Endothelial cell of umbilical vein (primary cell): ENCODE data around the gene CES4A. TPM values are rescaled to one million over a fixed set of nuclear protein-coding genes. Genes with fewer than 3 reads are reported as not detected.
A peak's percentile ranks its signal among the peaks of the same experiment; 100 is the strongest.

Source experiments
- BruUV-seq: library from RNA; stranded (reverse); fragments of 400-500 nt; replicated peaks from 2 replicates; lab custom pipeline; 2021; lab: Mats Ljungman, UMichigan
- CTCF ChIA-PET: fragments of 300-600, 350-600 bp; sonication (Branson Sonifier 250); formaldehyde crosslinking; loops from one replicate; lab custom pipeline; 2021; ENCODE audit warnings: antibody characterized with exemption, inconsistent platforms; lab: Charles Lee
- POLR2A ChIA-PET: fragments of 300-600, 350-600 bp; sonication (Branson Sonifier 250); formaldehyde crosslinking; loops from one replicate; lab custom pipeline; 2021; ENCODE audit warnings: antibody characterized with exemption, inconsistent platforms; lab: Charles Lee
- DNase-seq: peaks from one replicate; pipeline ENCODE4 v3.0.0-alpha.2; 2011; ENCODE audit warnings: low read depth, low spot score
- FAIRE-seq: peaks from 2 replicates; lab custom pipeline; 2011; peaks lifted over from hg19 to GRCh38; lab: Jason Lieb, UNC
- H2AFZ ChIP-seq: 2 replicates; pipeline ENCODE4 v1.6.0; 2012; ENCODE audit warnings: low read depth, low read length, control low read depth, inconsistent platforms
- H3K27ac ChIP-seq: 2 replicates; pipeline ENCODE4 v1.5.1; 2011; ENCODE audit warnings: low read depth, mild to moderate bottlenecking, control low read depth, low read length, moderate library complexity; ENCODE audit not compliant: insufficient read depth
- H3K27me3 ChIP-seq, 2 experiments: 2 replicates each; pipeline versions ENCODE4 v1.6.0 to v1.6.1; 2011; ENCODE audit warnings: low read length in 2 of 2, mixed read lengths in 1 of 2; ENCODE audit not compliant: control insufficient read depth in 2 of 2, insufficient read depth in 2 of 2
- H3K36me3 ChIP-seq, 2 experiments: 2 replicates in 1 of 2; 3 replicates in 1 of 2; pipeline ENCODE4 v1.5.1; 2011; ENCODE audit warnings: low read length in 2 of 2, mild to moderate bottlenecking in 1 of 2, moderate library complexity in 1 of 2; ENCODE audit not compliant: control insufficient read depth in 2 of 2, insufficient read depth in 2 of 2; ENCODE audit errors: extremely low read depth in 1 of 2
- H3K4me1 ChIP-seq: 3 replicates; pipeline ENCODE4 v1.5.1; 2011; ENCODE audit warnings: mild to moderate bottlenecking, low read length; ENCODE audit not compliant: control insufficient read depth, insufficient read depth; ENCODE audit errors: extremely low read depth
- H3K4me2 ChIP-seq: 2 replicates; pipeline ENCODE4 v1.6.1; 2011; ENCODE audit warnings: low read length, control low read depth, mixed read lengths; ENCODE audit not compliant: insufficient read depth
- H3K4me3 ChIP-seq, 3 experiments: fragments of 200-600 bp in 1 of 3; sonication (generic), shearing (Covaris generic) in 1 of 3; replicated peaks in 1 of 3; 2 replicates each; pipeline ENCODE4 v1.5.1; 2011 to 2016; ENCODE audit warnings: control low read depth in 3 of 3, low read length in 3 of 3, mild to moderate bottlenecking in 2 of 3, inconsistent platforms in 1 of 3, low read depth in 1 of 3, moderate library complexity in 1 of 3; ENCODE audit not compliant: insufficient read depth in 1 of 3
- H3K79me2 ChIP-seq: 2 replicates; pipeline ENCODE4 v1.6.0; 2012; ENCODE audit warnings: low read length, inconsistent platforms; ENCODE audit not compliant: control insufficient read depth, insufficient read depth
- H3K9ac ChIP-seq: replicated peaks from 2 replicates; pipeline ENCODE3; 2011; ENCODE audit warnings: low read length, control low read depth; ENCODE audit not compliant: insufficient read depth; ENCODE audit errors: extremely low read depth
- H3K9me1 ChIP-seq: replicated peaks from 3 replicates; pipeline ENCODE4 v1.6.0; 2011; ENCODE audit warnings: mild to moderate bottlenecking, low read length; ENCODE audit not compliant: control insufficient read depth, insufficient read depth; ENCODE audit errors: extremely low read depth
- H3K9me3 ChIP-seq: replicated peaks from 2 replicates; pipeline ENCODE4 v1.5.1; 2012; ENCODE audit warnings: low read length, inconsistent platforms; ENCODE audit not compliant: control insufficient read depth, insufficient read depth
- H4K20me1 ChIP-seq: replicated peaks from 2 replicates; pipeline ENCODE3; 2011; ENCODE audit warnings: mild to moderate bottlenecking, low read length; ENCODE audit not compliant: control insufficient read depth, insufficient read depth; ENCODE audit errors: extremely low read depth
- CTCF ChIP-seq, 2 donors: IDR thresholded peaks; 1 replicate in 1 of 2; 2 replicates in 1 of 2; pipeline ENCODE4 v1.5.1; 2011; ENCODE audit warnings: low read length in 2 of 2, mild to moderate bottlenecking in 2 of 2, moderate library complexity in 2 of 2, control low read depth in 1 of 2, inconsistent platforms in 1 of 2, low read depth in 1 of 2; ENCODE audit not compliant: insufficient read depth in 1 of 2; ENCODE audit errors: extremely low read depth in 1 of 2
- EZH2 ChIP-seq: IDR thresholded peaks from 2 replicates; pipeline ENCODE4 v1.6.1; 2012; ENCODE audit warnings: borderline replicate concordance, low read depth, mild to moderate bottlenecking, moderate library complexity, low read length, inconsistent platforms; ENCODE audit not compliant: severe bottlenecking
- FOS ChIP-seq: IDR thresholded peaks from 2 replicates; pipeline ENCODE4 v1.6.1; 2011; ENCODE audit warnings: mild to moderate bottlenecking, low read length, moderate library complexity, borderline replicate concordance; ENCODE audit not compliant: insufficient read depth
- GATA2 ChIP-seq: IDR thresholded peaks from 2 replicates; pipeline ENCODE4 v1.7.0; 2011; ENCODE audit warnings: low read depth, mild to moderate bottlenecking, moderate library complexity, mixed read lengths, low read length; ENCODE audit not compliant: insufficient read length, insufficient read depth
- JUN ChIP-seq: IDR thresholded peaks from 2 replicates; pipeline ENCODE4 v1.6.1; 2011; ENCODE audit warnings: borderline replicate concordance, low read depth; ENCODE audit not compliant: insufficient read length, insufficient read depth
- MAX ChIP-seq: IDR thresholded peaks from 2 replicates; pipeline ENCODE4 v1.6.1; 2011; ENCODE audit not compliant: insufficient read depth, insufficient read length
- MYC ChIP-seq: IDR thresholded peaks from one replicate; pipeline ENCODE4 v1.6.1; 2011; ENCODE audit warnings: mild to moderate bottlenecking, low read depth, low read length
- POLR2A ChIP-seq: IDR thresholded peaks from 2 replicates; pipeline ENCODE4 v1.6.1; 2012; ENCODE audit warnings: low read depth, mild to moderate bottlenecking, control low read depth, low read length
- POLR2AphosphoS5 ChIP-seq: IDR thresholded peaks from 2 replicates; pipeline ENCODE4 v1.6.1; 2012; ENCODE audit warnings: low read depth, mild to moderate bottlenecking, control low read depth, low read length, moderate library complexity; ENCODE audit not compliant: insufficient read depth
- dilution Hi-C: fragments of 300-500 bp; cut with MboI; formaldehyde crosslinking; loops from one replicate; pipeline ENCODE4 v1.15.0; 2019; ENCODE audit warnings: low sequenced_read_pairs; ENCODE audit not compliant: extremely low pct_ligation_motif_present
- intact Hi-C: fragments of 100-400 bp; cut with micrococcal nuclease; formaldehyde crosslinking; loops from one replicate; pipeline ENCODE4 v1.10.0; 2022
- polyA plus RNA-seq, 4 experiments: library from polyadenylated mRNA; depleted of rRNA in 3 of 4; stranded (reverse) in 3 of 4; unstranded in 1 of 4; fragments of >200 nt; gene quantifications; 2 replicates each; pipeline versions ENCODE4 v1.2.1 to v1.2.3, GENCODE V29; 2011 to 2012; ENCODE audit warnings: missing spikeins in 1 of 4
- total RNA-seq: library from RNA; stranded (reverse); gene quantifications from 2 replicates; pipeline ENCODE4 v1.2.3, GENCODE V29; 2021

CES4A gene
- total and polyA plus RNA-seq, 2 donors (not counting 3 experiments of a cell fraction or from before 2014, with no cell fraction given), result 5.4 to 13.3 TPM

- peak overlapping the region; percentile 38 for H3K9ac ChIP-seq
- FAIRE-seq, result no peak
- dilution Hi-C loops (no loop called here), intact Hi-C loops (loop anchor here (5.0 kb wide), 1 partner anchor 37 kb away; no protein-coding TSS in a partner anchor)
- H3K9me3 ChIP-seq, result no peaks in the 10 kb centered on the region
- no peaks in the 10 kb centered on the region for H3K4me1 ChIP-seq
- no peaks in the 10 kb centered on the region for H3K9me1 ChIP-seq
- CTCF ChIA-PET, result interaction anchor here (0.6 to 9.1 kb wide), 12 partner anchors 13 to 170 kb away, joined by 3 to 302 read pairs (median 10); partner anchors contain the start of genes B3GNT9, CES3, FBXL8 and TRADD
- no peaks in the 10 kb centered on the region for H3K36me3 ChIP-seq
- no TSS peak for BruUV-seq
- POLR2A ChIA-PET, result no interaction called here
- H3K4me2 ChIP-seq, result peak overlapping the region; percentile 37
- no peak for TF ChIP-seq POLR2AphosphoS5
- no peak for TF ChIP-seq EZH2
- TF ChIP-seq GATA2, result no peak
- no peak for TF ChIP-seq MYC
- TF ChIP-seq CTCF (IDR thresholded peaks at IDR 0.05; ENCODE audit: extremely low read depth in 1 of 2, insufficient read depth in 1 of 2, low read depth in 1 of 2, low read length in 2 of 2), result no peak
- TF ChIP-seq JUN, result no peak
- TF ChIP-seq FOS, result no peak
- no peak for TF ChIP-seq MAX
- no peak for TF ChIP-seq POLR2A
- peak overlapping the region; percentile 32 for H2AFZ ChIP-seq
- DNase-seq, result no peak
- H4K20me1 ChIP-seq, result no peaks in the 10 kb centered on the region
- H3K27me3 ChIP-seq, result no peaks in the 10 kb centered on the region
- no peak overlapping the region for H3K27ac ChIP-seq
- H3K4me3 ChIP-seq, result no peak overlapping the region
- no peaks in the 10 kb centered on the region for H3K79me2 ChIP-seq
Observed at GRCh38 chr16:67014634-67015312, 26.4 kb downstream of the CES4A start.
